ENCODE data around the gene NTM. TPM values are rescaled to one million over a fixed set of nuclear protein-coding genes. Genes with fewer than 3 reads are reported as not detected.

Gene NTM
- total RNA-seq, 1 experiment from 2014 or later: 9.9 TPM

- Mint-ChIP-seq H3K36me3 (ENCODE audit: insufficient read depth in 1 of 3, low read depth in 3 of 3) (no peaks in the 10 kb centered on the region; a peak in 1 of 7 replicates), H3K27ac (no peak overlapping the region; a peak in 2 of 7 replicates), H3K4me1 (peaks cover 16 to 27% of the 10 kb centered on the region in 2 experiments), H3K27me3 (ENCODE audit: low read depth) (peaks cover 2% of the 10 kb centered on the region; the same call in 1 of the 2 replicates), H3K4me3 (no peak overlapping the region), H3K9me3 (no peaks in the 10 kb centered on the region)
- Histone ChIP-seq H3K4me1 (ENCODE audit: insufficient read depth, low read length) (peaks cover 10% of the 10 kb centered on the region; the same call in 1 of the 2 replicates), H3K79me2 (ENCODE audit: insufficient read depth, low read length) (no peaks in the 10 kb centered on the region), H3K9me3 (ENCODE audit: control insufficient read depth, low read depth, low read length) (no peaks in the 10 kb centered on the region), H3K14ac (ENCODE audit: insufficient read depth, low read length) (no peak overlapping the region), H4K20me1 (ENCODE audit: control insufficient read depth, insufficient read depth, insufficient read length) (no peaks in the 10 kb centered on the region), H3K27ac (ENCODE audit: insufficient read length, low read depth, low read length) (peak overlapping the region; percentile 66), H4K8ac (replicated peaks; ENCODE audit: insufficient read length, low read depth, low read length) (no peak overlapping the region), H2BK15ac (ENCODE audit: low read depth, low read length) (no peak overlapping the region), H2BK12ac (ENCODE audit: insufficient read length, low read depth, low read length) (no peak overlapping the region), H3K4ac (ENCODE audit: low read depth, low read length) (no peak overlapping the region; the same call in 1 of the 2 replicates), H2BK120ac (ENCODE audit: low read depth, low read length, poor library complexity, severe bottlenecking) (no peak overlapping the region), H3K18ac (ENCODE audit: insufficient read length, low read depth, low read length) (peak overlapping the region; percentile 58), H2AK5ac (ENCODE audit: insufficient read length, low read length) (no peak overlapping the region), H3K23ac (ENCODE audit: insufficient read length, low read depth, low read length) (no peak overlapping the region), H4K91ac (ENCODE audit: insufficient read length, low read depth, low read length) (no peak overlapping the region), H3K4me2 (ENCODE audit: insufficient read depth, insufficient read length, low read length) (peak overlapping the region; percentile 13), H3K79me1 (ENCODE audit: insufficient read depth, low read depth, low read length, poor library complexity, severe bottlenecking) (no peaks in the 10 kb centered on the region), H4K5ac (ENCODE audit: insufficient read length, low read depth, low read length) (no peak overlapping the region), H2BK5ac (ENCODE audit: insufficient read length, low read length) (no peak overlapping the region), H3K23me2 (ENCODE audit: insufficient read length, low read depth, low read length, poor library complexity, severe bottlenecking) (no peaks in the 10 kb centered on the region), H3K9ac (ENCODE audit: extremely low read depth, insufficient read length, low read length) (no peak overlapping the region), H2BK20ac (ENCODE audit: low read depth, low read length, poor library complexity, severe bottlenecking) (no peak overlapping the region), H3T11ph (ENCODE audit: low read length) (peak overlapping the region; percentile 55), H3K56ac (ENCODE audit: insufficient read length, low read depth, low read length) (no peak overlapping the region), H2AFZ (ENCODE audit: low read length) (no peak overlapping the region), H3K27me3 (ENCODE audit: insufficient read depth, low read length) (no peaks in the 10 kb centered on the region)
- no peak for DNase-seq
- no peak for TF ChIP-seq CTCF (conservative IDR thresholded peaks at IDR 0.05)
- WGBS (ENCODE audit: extremely low coverage, insufficient read length, low lambda C conversion rate): no CpG with 5 or more reads among the region's 2 CpGs
These were observed 518.7 kb downstream of the NTM start for GRCh38 chr11:131889146-131889577.
